Stimulated activated CD8-positive, alpha-beta memory T cell treated with anti-CD3 and anti-CD28 coated beads, Interleukin-7, amount 100 ng/mL, for 4 hours (primary cell): ENCODE results near the gene ADAT3.

ENCODE experiments used
- DNase-seq, 2 donors: peaks; one replicate each; pipeline ENCODE4 v3.0.0-alpha.2; 2020; ENCODE audit warnings: low read depth in 2 of 2

The ADAT3 gene

GRCh38 chr19:1956868-1957492 lies 51.8 kb downstream of the ADAT3 start:
- DNase-seq, result no peak

GRCh38 chr19:1957562-1958248 lies 52.5 kb downstream of the ADAT3 start:
- no peak for DNase-seq

DNA sequence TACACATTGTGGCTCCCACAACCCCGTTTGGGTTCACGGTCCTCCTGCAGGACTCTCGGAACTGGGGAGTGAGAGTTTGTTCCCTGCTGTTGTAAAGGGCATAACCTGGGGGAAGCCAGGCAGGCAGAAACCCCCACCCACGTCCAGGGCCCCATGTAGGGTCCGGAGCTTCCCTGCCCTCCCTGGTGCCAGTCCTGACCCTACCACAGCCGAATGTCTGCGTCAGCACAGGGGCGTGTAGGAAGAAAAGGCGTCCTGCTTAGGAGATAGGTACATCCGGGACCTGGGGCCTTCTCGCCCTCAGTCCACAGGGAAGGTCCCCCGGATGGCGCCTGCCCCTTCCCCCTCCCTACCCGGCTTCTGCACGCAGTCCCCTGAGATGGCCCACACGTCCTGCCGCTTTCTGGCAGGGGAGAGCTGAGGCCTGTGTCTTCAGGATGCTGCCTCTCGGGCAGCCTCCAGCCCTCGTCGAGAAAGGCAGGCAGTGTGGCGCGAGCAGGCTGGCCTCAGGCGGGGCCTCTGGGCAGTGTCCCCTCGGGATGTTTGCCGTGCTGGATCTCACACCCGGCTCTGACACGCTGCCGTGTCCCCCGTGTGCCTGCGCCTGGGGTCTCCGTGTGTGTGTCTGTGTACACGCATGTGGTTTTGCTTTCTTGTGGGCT lies 54.9 kb downstream of the ADAT3 start:
- no peak for DNase-seq

GRCh38 chr19:1961000-1961883 lies 56.0 kb downstream of the ADAT3 start:
- DNase-seq, result no peak

- no peak for DNase-seq
These were observed 57.5 kb downstream of the ADAT3 start for GRCh38 chr19:1962674-1963073.
